Endothelial cell of umbilical vein (primary cell): ENCODE results near the gene CEP57L1. TPM values are rescaled to one million over a fixed set of nuclear protein-coding genes. Genes with fewer than 3 reads are reported as not detected.

Source experiments
- BruUV-seq: library from RNA; stranded (reverse); fragments of 400-500 nt; replicated peaks from 2 replicates; lab custom pipeline; 2021; lab: Mats Ljungman, UMichigan
- CTCF ChIA-PET: fragments of 300-600, 350-600 bp; sonication (Branson Sonifier 250); formaldehyde crosslinking; loops from one replicate; lab custom pipeline; 2021; ENCODE audit warnings: antibody characterized with exemption, inconsistent platforms; lab: Charles Lee
- POLR2A ChIA-PET: fragments of 300-600, 350-600 bp; sonication (Branson Sonifier 250); formaldehyde crosslinking; loops from one replicate; lab custom pipeline; 2021; ENCODE audit warnings: antibody characterized with exemption, inconsistent platforms; lab: Charles Lee
- DNase-seq: peaks from one replicate; pipeline ENCODE4 v3.0.0-alpha.2; 2011; ENCODE audit warnings: low read depth, low spot score
- FAIRE-seq: peaks from 2 replicates; lab custom pipeline; 2011; peaks lifted over from hg19 to GRCh38; lab: Jason Lieb, UNC
- H2AFZ ChIP-seq: 2 replicates; pipeline ENCODE4 v1.6.0; 2012; ENCODE audit warnings: low read depth, low read length, control low read depth, inconsistent platforms
- H3K27ac ChIP-seq: 2 replicates; pipeline ENCODE4 v1.5.1; 2011; ENCODE audit warnings: low read depth, mild to moderate bottlenecking, control low read depth, low read length, moderate library complexity; ENCODE audit not compliant: insufficient read depth
- H3K27me3 ChIP-seq, 2 experiments: 2 replicates each; pipeline versions ENCODE4 v1.6.0 to v1.6.1; 2011; ENCODE audit warnings: low read length in 2 of 2, mixed read lengths in 1 of 2; ENCODE audit not compliant: control insufficient read depth in 2 of 2, insufficient read depth in 2 of 2
- H3K36me3 ChIP-seq, 2 experiments: 2 replicates in 1 of 2; 3 replicates in 1 of 2; pipeline ENCODE4 v1.5.1; 2011; ENCODE audit warnings: low read length in 2 of 2, mild to moderate bottlenecking in 1 of 2, moderate library complexity in 1 of 2; ENCODE audit not compliant: control insufficient read depth in 2 of 2, insufficient read depth in 2 of 2; ENCODE audit errors: extremely low read depth in 1 of 2
- H3K4me1 ChIP-seq: 3 replicates; pipeline ENCODE4 v1.5.1; 2011; ENCODE audit warnings: mild to moderate bottlenecking, low read length; ENCODE audit not compliant: control insufficient read depth, insufficient read depth; ENCODE audit errors: extremely low read depth
- H3K4me2 ChIP-seq: 2 replicates; pipeline ENCODE4 v1.6.1; 2011; ENCODE audit warnings: low read length, control low read depth, mixed read lengths; ENCODE audit not compliant: insufficient read depth
- H3K4me3 ChIP-seq, 3 experiments: fragments of 200-600 bp in 1 of 3; sonication (generic), shearing (Covaris generic) in 1 of 3; replicated peaks in 1 of 3; 2 replicates each; pipeline ENCODE4 v1.5.1; 2011 to 2016; ENCODE audit warnings: control low read depth in 3 of 3, low read length in 3 of 3, mild to moderate bottlenecking in 2 of 3, inconsistent platforms in 1 of 3, low read depth in 1 of 3, moderate library complexity in 1 of 3; ENCODE audit not compliant: insufficient read depth in 1 of 3
- H3K79me2 ChIP-seq: 2 replicates; pipeline ENCODE4 v1.6.0; 2012; ENCODE audit warnings: low read length, inconsistent platforms; ENCODE audit not compliant: control insufficient read depth, insufficient read depth
- H3K9ac ChIP-seq: replicated peaks from 2 replicates; pipeline ENCODE3; 2011; ENCODE audit warnings: low read length, control low read depth; ENCODE audit not compliant: insufficient read depth; ENCODE audit errors: extremely low read depth
- H3K9me1 ChIP-seq: replicated peaks from 3 replicates; pipeline ENCODE4 v1.6.0; 2011; ENCODE audit warnings: mild to moderate bottlenecking, low read length; ENCODE audit not compliant: control insufficient read depth, insufficient read depth; ENCODE audit errors: extremely low read depth
- H3K9me3 ChIP-seq: replicated peaks from 2 replicates; pipeline ENCODE4 v1.5.1; 2012; ENCODE audit warnings: low read length, inconsistent platforms; ENCODE audit not compliant: control insufficient read depth, insufficient read depth
- H4K20me1 ChIP-seq: replicated peaks from 2 replicates; pipeline ENCODE3; 2011; ENCODE audit warnings: mild to moderate bottlenecking, low read length; ENCODE audit not compliant: control insufficient read depth, insufficient read depth; ENCODE audit errors: extremely low read depth
- EZH2 ChIP-seq: IDR thresholded peaks from 2 replicates; pipeline ENCODE4 v1.6.1; 2012; ENCODE audit warnings: borderline replicate concordance, low read depth, mild to moderate bottlenecking, moderate library complexity, low read length, inconsistent platforms; ENCODE audit not compliant: severe bottlenecking
- FOS ChIP-seq: IDR thresholded peaks from 2 replicates; pipeline ENCODE4 v1.6.1; 2011; ENCODE audit warnings: mild to moderate bottlenecking, low read length, moderate library complexity, borderline replicate concordance; ENCODE audit not compliant: insufficient read depth
- GATA2 ChIP-seq: IDR thresholded peaks from 2 replicates; pipeline ENCODE4 v1.7.0; 2011; ENCODE audit warnings: low read depth, mild to moderate bottlenecking, moderate library complexity, mixed read lengths, low read length; ENCODE audit not compliant: insufficient read length, insufficient read depth
- MAX ChIP-seq: IDR thresholded peaks from 2 replicates; pipeline ENCODE4 v1.6.1; 2011; ENCODE audit not compliant: insufficient read depth, insufficient read length
- MYC ChIP-seq: IDR thresholded peaks from one replicate; pipeline ENCODE4 v1.6.1; 2011; ENCODE audit warnings: mild to moderate bottlenecking, low read depth, low read length
- POLR2A ChIP-seq: IDR thresholded peaks from 2 replicates; pipeline ENCODE4 v1.6.1; 2012; ENCODE audit warnings: low read depth, mild to moderate bottlenecking, control low read depth, low read length
- POLR2AphosphoS5 ChIP-seq: IDR thresholded peaks from 2 replicates; pipeline ENCODE4 v1.6.1; 2012; ENCODE audit warnings: low read depth, mild to moderate bottlenecking, control low read depth, low read length, moderate library complexity; ENCODE audit not compliant: insufficient read depth
- dilution Hi-C: fragments of 300-500 bp; cut with MboI; formaldehyde crosslinking; loops from one replicate; pipeline ENCODE4 v1.15.0; 2019; ENCODE audit warnings: low sequenced_read_pairs; ENCODE audit not compliant: extremely low pct_ligation_motif_present
- intact Hi-C: fragments of 100-400 bp; cut with micrococcal nuclease; formaldehyde crosslinking; loops from one replicate; pipeline ENCODE4 v1.10.0; 2022
- polyA plus RNA-seq, 4 experiments: library from polyadenylated mRNA; depleted of rRNA in 3 of 4; stranded (reverse) in 3 of 4; unstranded in 1 of 4; fragments of >200 nt; gene quantifications; 2 replicates each; pipeline versions ENCODE4 v1.2.1 to v1.2.3, GENCODE V29; 2011 to 2012; ENCODE audit warnings: missing spikeins in 1 of 4
- total RNA-seq: library from RNA; stranded (reverse); gene quantifications from 2 replicates; pipeline ENCODE4 v1.2.3, GENCODE V29; 2021

Gene CEP57L1
- total and polyA plus RNA-seq, 2 donors (not counting 3 experiments of a cell fraction or from before 2014, with no cell fraction given) = 7.8 to 20.9 TPM

GRCh38 chr6:109093732-109094415, 1.4 kb upstream of the CEP57L1 start:
- Histone ChIP-seq H3K4me3 (peak overlapping the region; percentile 68 to 100 (median 100)), H2AFZ (peak overlapping the region; percentile 98), H3K9ac (peak overlapping the region; percentile 94), H3K4me1 (peaks cover 27% of the 10 kb centered on the region), H3K79me2 (peaks cover 43% of the 10 kb centered on the region), H3K27me3 (no peaks in the 10 kb centered on the region), H4K20me1 (no peaks in the 10 kb centered on the region), H3K9me1 (no peaks in the 10 kb centered on the region), H3K4me2 (peak overlapping the region; percentile 100), H3K9me3 (no peaks in the 10 kb centered on the region), H3K27ac (peak overlapping the region; percentile 92), H3K36me3 (no peaks in the 10 kb centered on the region)
- peak; percentile 12 for FAIRE-seq
- intact Hi-C loops = loop anchor here (1.0 to 10.0 kb wide), 6 partner anchors 35 to 1861 kb away; partner anchors contain the start of genes GTF3C6, PPIL6, SEC63 and SMPD2
- POLR2A ChIA-PET = interaction anchor here (0.5 to 1.5 kb wide), 9 partner anchors 192 to 1987 kb away, joined by 3 to 6 read pairs (median 4); no protein-coding TSS in a partner anchor
- TSS peak; percentile 37 for BruUV-seq
- CTCF ChIA-PET = interaction anchor here (0.7 to 3.1 kb wide), 12 partner anchors 14 to 535 kb away, joined by 3 to 12 read pairs (median 4); no protein-coding TSS in a partner anchor
- dilution Hi-C loops = no loop called here
- TF ChIP-seq MYC = no peak
- peak; percentile 49 for DNase-seq

GRCh38 chr6:109094416-109095035, 781 bp upstream of the CEP57L1 start, which contains the start of gene SESN1:
SESN1 (minus strand) TSS chr6:109094846; CDS start chr6:109094073, 773 bp downstream.
- Histone ChIP-seq H3K79me2 (peaks cover 47% of the 10 kb centered on the region), H3K9me3 (no peaks in the 10 kb centered on the region), H3K36me3 (no peaks in the 10 kb centered on the region), H3K27ac (peak within 1 kb of the TSS; percentile 92), H4K20me1 (no peaks in the 10 kb centered on the region), H3K27me3 (no peaks in the 10 kb centered on the region), H3K4me2 (peak within 1 kb of the TSS; percentile 100), H3K4me3 (peak within 1 kb of the TSS; percentile 68 to 100 (median 100)), H3K9ac (peak within 1 kb of the TSS; percentile 94), H3K4me1 (peaks cover 27% of the 10 kb centered on the region), H3K9me1 (no peaks in the 10 kb centered on the region), H2AFZ (peak within 1 kb of the TSS; percentile 98)
- FAIRE-seq = no peak
- ChIA-PET POLR2A (interaction anchor here (0.5 to 1.5 kb wide), 10 partner anchors 46 to 1987 kb away, joined by 3 to 6 read pairs (median 4); no protein-coding TSS in a partner anchor), CTCF (interaction anchor here (0.7 to 3.1 kb wide), 11 partner anchors 15 to 536 kb away, joined by 3 to 12 read pairs (median 4); no protein-coding TSS in a partner anchor)
- dilution Hi-C loops (no loop called here), intact Hi-C loops (loop anchor here (1.0 to 10.0 kb wide), 8 partner anchors 35 to 1860 kb away; partner anchors contain the start of genes CD164, GTF3C6, PPIL6 and SEC63)
- DNase-seq = peak; percentile 88
- no TSS peak for BruUV-seq
- no peak for TF ChIP-seq GATA2
- peak; percentile 2 for TF ChIP-seq MAX
- no peak for TF ChIP-seq EZH2
- TF ChIP-seq POLR2AphosphoS5 = peak; percentile 47
- TF ChIP-seq POLR2A = peak; percentile 48
- TF ChIP-seq FOS = no peak
